HG02588 (cell line): Measurements from ENCODE around the gene ASAP2.
"Not testable (repeated sequence)": the region's sequence is repeated elsewhere in the genome, so short reads cannot be mapped to it uniquely, and the experiment has no call there.

Source experiments
- ATAC-seq: cut with Tn5 transposase; IDR thresholded peaks from one replicate; pipeline ENCODE4 v1.9.1; 2021; ENCODE audit warnings: mild to moderate bottlenecking, moderate library complexity; ENCODE audit not compliant: unreplicated experiment

ASAP2 gene

DNA sequence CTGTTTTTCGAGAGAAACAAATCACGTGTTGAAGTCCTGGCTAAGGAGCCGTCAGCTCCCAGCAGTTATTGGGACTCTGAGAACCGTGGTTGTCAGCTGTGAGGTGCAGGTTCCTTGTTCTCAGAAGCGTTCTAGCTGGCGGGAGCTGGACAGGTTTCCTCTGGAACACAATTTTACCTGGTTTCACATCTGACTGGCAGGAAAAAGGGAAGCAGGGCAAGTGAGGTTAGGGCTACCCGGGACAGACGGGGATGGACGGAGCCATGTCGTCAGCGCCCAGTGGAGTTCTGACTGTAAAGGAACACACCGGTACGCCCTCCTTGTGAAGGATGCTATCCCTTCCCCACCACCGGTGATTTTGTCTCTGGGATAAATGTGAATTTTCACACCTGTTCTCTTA, 190.6 kb downstream of the ASAP2 start:
- ATAC-seq: no peak

DNA sequence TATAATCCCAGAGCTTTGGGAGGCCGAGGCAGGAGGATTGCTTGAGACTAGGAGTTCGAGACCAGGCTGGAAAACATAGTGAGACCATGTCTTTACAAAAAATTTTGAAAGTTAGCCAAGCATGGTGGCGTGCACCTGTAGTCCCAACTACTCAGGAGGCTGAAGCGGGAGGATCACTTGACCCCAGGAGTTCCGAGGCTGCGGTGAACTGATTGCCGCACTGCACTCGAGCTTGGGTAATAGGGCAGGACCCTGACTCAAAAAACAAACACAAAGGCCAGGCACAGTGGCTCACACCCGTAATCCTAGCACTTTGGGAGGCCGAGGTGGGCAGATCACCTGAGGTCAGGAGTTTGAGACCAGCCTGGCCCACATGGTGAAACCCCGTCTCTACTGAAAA, 191.6 kb downstream of the ASAP2 start:
- not testable (repeated sequence) for ATAC-seq

DNA sequence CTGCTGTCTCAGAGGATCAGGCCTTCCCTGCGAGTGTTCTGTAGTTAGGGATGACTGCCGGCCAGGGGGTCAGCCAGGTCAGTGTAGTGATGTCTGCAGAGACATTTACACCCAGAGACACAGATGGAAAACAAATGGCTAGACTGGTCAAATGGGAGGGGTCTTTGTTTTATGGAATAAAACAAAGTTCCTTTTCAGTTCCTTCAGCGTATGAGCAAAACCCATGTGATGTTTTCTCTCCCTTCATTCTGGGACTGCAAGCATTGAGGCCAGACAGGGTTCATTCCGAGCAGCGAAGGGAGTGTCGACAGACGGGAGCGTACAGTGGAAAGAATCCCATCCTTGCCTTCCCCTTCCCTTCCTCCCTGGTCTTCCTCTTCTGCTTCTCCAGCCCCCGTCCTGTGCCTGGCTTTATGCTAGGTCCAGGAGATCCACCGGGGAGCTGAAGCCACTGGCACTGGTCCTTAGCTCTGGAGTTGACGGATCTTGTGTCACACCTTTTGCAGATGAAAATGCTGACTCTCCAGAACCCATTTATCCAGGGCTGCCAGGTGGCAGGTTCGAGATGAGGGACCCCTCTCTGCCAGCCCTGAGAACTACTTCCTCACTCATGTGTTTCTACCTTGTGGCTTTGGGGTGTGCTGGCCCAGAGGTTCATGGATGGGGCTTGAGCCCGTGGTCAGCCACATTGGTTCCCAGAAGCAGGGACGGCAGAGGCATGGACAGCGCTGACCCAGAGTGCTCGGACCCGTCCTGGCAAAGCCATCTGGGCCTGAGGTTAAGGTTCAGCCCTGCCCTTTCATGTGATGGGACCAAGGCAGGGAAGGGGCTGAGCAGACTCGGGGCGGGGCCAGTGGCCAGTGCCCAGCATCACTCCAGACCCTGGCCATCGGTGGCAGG, 192.5 kb downstream of the ASAP2 start:
- no peak for ATAC-seq

DNA sequence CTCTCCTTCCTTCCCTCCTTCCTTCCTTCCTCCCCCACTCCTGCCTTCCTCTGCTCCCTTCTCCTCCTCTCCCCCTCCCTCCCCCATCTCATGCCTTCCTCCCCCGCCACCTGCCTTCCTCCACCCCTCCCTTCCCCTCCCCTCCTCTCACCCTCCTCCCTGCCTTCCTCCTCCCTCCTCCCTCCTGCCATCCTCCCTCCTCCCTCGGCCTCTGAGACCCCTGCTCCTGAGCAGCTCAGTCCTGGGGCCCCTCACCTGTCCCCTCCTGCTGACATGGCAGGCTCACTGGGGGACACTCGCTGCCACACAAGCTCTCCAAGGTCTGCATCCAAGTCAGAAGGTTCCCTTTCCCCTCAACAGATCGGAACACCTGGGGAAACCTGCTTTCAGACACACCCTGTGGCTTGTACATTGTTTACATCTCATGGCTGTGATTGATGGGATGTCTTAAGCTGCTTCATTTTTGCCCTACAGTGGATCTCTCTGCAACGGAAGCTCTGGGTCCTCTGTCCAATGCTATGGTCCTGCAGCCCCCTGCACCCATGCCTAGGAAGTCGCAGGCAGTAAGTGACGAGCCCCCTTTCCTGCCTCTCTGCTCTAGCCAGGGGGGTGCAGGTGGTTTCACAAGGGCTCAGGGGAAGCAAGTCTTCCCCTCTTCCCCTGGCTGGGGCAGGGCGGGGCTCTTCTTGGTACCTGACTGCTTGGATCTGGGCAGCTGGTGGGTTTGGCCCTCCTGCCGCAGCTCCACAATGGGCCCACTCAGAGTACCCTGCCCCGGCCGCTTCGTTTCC, 193.9 kb downstream of the ASAP2 start:
- ATAC-seq: no peak

DNA sequence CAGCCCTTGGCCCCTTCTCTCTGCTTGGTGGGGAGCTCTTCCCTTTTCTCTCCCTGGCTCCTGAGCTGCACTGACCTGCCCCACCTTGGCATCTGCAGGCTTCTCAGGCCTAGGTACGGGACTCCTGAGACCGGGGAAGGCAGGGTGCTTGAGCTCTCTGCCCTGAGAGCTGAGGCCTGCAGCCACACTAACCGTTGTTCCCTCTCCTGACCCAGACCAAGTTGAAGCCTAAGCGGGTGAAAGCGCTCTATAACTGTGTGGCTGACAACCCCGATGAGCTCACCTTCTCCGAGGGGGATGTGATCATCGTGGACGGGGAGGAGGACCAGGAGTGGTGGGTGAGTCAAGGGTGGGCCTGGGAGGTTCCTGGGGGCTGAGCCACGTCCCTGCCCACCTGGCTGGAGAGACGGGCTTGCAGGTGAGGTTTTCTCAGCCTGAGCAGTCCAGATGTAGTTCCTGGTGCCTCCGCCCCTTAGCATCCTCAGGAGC, 194.5 kb downstream of the ASAP2 start:
- ATAC-seq: no peak

DNA sequence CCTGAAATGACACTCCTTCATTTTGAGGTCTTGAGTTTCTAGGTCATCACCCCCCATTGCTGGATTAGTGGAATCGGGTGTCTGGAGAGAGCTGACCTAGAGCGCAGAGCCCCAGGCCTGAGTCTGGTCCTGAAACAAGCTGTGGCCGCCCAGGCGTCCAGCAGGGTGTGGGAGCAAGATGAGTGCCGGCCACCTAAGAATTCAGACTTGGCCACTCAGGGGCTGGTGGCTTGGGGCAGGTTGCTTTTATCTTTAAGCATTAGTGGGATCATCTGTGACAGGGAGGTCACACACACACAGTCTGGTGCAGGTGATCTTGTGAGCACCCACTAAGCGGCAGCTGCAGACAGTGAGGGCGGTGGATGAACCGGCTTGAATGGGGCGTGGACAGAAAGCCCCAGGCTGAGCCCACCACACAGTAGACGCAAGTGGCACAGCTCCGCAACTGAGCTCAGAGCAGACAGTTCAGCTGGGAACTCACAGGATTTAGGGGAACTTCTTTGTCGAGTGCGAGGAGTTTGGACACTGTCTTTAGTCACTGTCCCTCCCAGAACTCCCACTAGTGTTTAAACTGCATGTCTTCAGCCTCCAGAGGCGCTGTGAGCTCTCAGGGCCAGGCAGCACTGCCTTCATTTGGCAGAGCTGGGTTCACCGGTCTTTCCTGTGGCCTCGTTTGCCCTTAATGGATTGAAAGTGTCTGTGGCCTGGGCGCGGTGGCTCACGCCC, 195.2 kb downstream of the ASAP2 start:
- ATAC-seq: no peak

DNA sequence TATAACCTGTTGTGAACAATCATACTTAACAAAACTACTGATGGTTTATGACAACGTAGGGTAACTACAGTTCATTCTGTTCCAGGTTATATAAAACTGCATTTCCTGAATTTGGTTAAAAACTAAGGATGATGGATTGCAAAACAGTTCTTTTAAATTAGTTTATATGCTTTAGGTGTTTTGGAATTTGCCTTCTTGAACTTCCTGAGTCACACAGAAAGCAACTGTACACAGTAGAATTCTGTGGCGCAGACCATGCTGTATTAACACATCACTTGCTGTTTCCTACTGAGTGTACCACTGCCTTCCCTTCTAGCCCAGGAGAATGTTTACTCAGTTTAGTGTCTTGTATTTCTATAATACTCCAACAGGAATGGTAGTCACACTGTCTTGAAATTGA, 197.3 kb downstream of the ASAP2 start:
- no peak for ATAC-seq

DNA sequence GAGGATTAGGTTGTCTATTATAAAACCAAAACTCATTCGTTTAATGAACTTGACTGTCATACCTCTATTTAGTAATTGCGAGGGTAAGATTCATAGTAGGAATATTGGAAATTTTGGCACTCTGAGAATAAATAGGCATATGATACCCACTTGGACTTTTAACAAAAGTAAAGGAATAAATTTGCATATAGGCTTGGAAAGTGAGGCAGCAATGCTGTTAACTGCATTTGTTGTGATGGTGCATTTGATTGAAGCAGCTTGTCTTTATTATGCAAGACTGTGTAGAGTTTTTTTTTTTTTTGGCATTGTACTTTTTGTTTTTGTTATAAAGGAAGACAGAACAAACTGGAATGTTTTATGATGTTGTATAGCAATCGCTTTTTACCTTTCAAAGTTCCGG, 197.8 kb downstream of the ASAP2 start:
- ATAC-seq: no peak

DNA sequence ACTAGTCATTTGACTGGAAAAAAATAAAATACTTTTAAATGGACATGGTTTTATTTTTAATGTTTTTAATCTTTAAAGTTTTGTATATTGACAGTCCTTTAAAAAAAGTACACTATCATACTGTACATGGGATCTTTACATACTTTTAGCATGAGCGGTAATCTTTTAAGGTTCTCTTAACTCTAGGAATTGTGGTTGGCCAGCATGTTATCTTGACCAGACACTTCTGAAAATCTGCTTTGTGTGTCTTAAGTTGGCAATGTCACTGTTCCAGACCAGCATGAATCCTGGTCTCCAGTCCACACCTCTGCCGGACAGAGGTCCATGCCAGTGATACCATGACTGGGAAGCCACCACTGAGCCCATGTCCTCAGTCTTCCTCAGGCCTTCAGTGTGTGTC, 199.0 kb downstream of the ASAP2 start:
- no peak for ATAC-seq

DNA sequence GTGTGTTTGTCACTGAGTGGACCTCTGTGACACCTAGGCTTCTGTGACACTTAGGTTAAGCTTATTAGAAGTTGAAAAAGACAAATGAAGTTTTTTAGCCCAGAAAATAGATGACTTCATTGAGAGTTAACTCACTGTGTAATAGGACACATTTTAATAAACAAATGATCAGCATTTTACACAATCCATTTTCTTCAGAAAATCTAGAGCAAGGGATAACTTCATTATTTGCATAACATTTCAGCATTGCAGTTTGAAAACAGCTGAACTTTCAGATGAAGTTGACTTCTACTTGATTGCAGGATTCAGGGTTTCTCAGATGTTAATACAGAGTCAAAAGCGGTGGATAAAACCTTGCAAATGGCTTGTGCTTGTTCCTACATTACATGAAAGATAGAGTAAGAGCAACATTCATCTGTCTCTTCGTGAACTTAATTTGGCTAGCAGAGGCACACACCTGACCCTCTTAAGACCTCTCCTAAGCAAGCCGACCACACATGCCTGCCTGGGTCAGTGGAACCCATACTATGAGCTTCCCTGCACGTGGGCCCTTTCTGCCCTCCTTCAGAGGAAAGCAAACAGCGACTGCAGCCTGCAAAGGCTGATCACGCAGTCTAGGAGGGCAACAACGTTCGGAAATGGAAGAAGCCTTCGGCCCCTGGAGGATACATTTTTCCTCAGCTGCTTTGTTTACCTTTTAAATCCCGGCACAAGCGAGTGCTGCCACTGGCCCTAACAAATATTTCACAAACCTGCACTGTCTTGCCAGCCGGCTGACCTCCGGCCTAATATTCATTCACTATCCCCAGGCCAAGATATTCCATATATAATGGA, 200.1 kb downstream of the ASAP2 start:
- ATAC-seq: no peak

DNA sequence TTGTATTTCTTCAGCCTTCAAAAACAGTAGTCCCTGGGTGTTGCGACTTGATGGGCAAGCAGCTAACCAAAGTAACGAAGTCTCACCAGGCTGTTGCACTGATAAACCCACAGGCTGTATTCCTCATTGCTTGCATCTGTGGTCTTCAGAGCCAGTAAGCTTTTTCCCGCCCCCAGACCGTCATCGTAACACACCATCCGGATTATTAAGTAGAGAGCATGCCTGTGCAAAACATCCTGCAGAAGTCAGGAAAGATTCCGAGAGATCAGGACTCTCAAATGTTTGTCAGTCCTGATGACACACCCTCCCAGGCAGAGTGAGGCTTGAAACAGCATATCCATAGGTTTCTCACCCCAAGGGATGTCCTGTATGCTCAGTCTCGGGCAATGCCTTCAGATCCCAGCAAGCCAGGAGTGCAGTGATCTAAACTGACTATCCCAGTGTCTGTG, 200.8 kb downstream of the ASAP2 start:
- ATAC-seq: no peak

DNA sequence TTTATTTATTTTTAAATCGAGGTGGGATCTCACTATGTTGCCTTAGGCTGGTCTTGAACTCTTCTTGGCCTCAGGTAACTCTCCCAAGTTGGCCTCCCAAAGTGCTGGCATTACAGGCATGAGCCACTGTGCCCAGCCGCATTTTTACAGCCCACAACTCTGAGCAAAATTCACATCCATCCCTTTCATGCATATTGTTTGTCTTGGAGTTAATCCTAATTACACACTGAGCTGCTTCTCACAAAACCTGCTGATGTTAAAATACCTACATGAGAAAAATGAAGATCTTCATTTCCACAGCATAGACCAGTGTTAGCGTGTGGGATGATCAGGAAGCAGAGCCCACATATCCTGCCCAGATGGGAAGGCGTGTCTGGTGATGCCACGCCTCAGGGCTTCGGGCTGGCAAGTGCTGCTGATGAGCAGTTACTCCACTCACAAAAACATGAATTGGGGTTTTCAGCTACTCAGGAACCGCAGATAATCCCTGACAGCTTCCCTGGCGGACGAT, 202.1 kb downstream of the ASAP2 start:
- no peak for ATAC-seq

DNA sequence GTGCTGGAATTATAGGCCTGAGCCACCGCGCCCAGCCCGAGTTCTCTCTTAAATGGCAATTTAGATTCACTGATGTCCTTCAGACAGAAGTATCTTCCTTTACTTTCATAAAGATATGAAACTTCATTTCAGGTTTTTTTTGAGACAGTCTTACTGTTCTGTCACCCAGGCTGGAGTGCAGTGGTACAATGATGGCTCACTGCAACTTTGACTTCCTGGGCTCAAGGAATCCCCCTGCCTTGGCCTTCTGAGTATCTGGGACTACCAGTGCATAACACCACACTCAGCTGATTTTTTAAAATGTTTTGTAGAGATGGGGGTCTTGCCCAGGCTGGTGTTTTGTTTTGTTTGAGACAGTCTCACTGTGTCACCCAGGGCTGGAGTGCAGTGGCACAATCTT, 203.5 kb downstream of the ASAP2 start:
- ATAC-seq: no peak

DNA sequence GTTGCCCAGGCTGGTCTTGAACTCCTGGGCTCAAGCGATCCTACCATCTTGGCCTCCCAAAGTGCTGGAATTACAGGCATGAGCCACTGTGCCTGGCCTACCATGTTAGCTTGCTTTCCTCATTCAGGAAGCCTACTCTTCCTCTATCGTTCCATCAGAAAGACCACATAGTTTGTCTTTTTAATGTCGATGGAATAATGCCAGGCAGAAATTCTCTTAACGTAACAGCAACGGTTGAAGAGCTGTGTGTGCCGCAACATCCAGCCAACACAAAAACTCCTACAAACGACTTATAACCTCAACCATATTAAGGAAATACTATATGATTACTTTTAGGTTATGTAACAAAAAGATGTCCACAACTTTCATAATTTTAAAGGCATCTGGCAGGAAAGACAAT, 206.2 kb downstream of the ASAP2 start:
- no peak for ATAC-seq

DNA sequence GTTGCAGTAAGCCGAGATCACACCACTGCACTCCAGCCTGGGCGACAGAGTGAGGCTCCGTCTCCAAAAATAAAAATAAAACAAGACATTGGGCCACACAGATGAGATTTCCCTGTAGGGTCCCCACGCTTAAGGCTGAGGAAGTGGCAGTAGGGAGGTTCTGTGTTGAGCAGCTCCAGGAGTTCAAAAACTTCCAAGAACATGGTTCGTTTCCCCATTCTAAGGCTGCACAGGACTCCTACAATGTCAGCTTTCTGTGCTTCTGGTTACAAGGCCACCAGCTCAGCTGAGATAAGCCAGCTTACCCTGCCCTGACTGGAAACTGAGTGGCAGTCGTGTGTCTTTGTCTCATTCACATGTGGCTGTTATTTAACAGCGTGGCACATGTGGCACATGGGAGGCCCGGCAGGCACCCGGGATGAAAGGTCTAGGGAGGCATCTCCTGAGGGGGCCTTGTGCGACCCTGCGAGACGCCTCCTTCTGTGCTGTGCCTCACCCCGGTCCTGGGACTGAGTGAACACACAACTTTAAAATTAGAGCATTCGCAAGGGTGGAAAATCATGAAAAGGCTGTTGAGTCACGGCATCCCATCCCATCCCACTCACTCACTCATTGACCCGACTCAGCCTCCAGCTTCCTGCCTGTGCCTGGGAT, 209.0 kb downstream of the ASAP2 start:
- ATAC-seq: no peak

DNA sequence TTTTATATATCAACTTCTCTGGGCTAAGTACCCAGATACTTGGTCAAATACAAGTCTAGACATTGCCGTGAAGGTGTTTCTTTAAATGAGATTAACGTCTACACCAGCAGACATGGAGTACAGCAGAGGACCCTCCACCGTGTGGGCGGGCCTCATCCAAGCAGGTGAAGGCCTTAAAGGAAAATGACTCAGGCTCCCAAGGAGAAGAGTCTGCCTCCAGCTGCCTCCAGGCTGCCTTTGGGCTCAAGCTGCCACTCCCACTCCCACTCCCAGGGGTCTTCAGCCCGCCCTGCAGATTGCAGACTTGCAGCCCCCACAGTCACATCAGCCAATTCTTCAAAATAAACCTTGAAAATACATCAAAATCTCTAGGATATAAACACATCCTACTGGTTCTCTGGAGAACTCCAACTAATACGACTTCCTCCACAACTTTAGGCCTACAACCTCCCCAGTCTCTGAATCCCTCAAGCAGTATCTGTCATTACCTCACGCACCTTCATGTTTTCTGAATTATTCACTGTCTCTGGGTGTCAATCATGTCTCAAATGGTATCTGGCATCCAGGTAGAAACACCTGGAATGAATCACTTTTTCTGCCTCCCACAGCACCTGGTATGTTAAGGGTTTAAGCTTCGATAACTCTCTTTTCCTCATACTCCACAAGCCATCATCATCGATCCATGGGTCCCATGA, 209.8 kb downstream of the ASAP2 start:
- no peak for ATAC-seq

DNA sequence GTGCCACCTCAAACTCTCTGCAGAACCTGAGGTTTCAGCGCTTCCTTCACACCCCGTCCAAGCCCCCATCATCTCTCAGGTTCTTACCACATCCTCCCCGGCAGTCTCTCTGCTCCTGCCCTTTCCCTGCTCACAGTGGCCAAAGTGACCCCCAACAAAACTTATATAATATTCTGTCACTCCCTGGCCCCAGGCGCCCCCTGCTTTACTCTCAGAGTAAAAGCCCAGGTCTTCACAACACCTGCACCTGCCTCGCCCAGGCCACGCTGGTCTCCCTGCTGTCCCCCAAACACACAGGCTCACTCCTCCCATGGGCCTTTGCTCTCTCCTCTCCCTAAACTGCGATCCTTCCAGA, 210.3 kb downstream of the ASAP2 start:
- no peak for ATAC-seq

DNA sequence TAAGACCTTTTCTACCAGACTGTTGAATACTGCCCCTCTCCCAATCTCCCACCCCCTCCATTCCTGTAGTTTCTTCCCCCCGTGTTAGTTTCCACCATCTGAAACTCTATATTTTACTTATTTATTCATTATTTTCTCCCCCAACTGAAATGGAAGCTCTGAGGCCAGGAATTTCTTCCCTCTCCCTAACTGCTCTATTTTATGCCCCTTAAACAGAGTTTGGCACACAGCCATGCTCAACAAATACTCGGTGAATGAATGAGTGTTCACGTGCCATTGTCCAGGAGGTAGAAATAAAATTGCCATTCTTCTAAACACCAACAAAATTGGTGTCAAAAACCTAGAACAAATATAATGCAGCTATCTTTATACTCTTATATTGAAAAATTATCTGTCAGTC, 211.1 kb downstream of the ASAP2 start:
- ATAC-seq: no peak

DNA sequence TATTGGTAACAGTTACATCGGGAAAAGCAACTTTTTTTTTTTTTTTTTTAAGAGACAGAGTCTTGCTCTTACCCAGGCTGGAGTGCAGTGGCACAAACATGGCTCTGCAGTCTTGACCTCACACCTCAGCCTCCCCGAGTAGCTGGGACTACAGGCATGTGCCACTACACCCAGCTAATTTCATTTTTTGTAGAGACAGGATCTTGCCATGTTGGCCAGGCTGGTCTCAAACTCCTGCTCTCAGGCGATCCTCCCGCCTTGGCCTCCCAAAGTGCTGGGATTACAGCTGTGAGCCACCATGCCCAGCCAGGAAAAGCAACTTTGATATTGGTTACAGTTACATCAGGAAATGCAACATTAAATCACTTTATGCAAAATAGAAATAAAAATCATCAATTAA, 212.1 kb downstream of the ASAP2 start:
- no peak for ATAC-seq
